ENCODE results near the gene ALOX12.
"Not testable (repeated sequence)": the region's sequence is repeated elsewhere in the genome, so short reads cannot be mapped to it uniquely, and the experiment has no call there.

ALOX12 gene

DNA sequence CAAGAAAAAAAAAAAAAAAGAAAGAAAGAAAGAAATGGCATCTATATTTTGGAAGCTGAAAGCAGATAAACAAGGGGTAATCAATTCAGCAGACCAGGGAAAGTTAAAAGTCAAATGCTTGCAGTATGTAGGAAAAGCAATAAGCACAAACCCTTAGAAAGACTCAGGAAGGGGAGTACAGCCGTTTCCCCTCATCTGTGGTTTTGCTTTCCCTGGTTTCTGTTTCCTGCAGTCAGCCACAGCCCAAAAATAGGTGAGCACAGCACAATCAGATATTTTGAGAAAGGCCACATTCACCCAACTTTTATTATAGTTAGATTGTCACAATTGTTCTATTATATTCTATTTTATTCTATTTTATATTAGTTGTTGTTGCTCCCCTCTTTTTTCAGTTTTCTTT lies 14.4 kb upstream of the ALOX12 start:
- Histone ChIP-seq H3K27ac (ENCODE audit: low read length) (no peak overlapping the region), H3K36me3 (replicated peaks; ENCODE audit: low read depth, low read length) (no peaks in the 10 kb centered on the region), H3K9ac (ENCODE audit: low read length) (no peak overlapping the region), H4K20me1 (ENCODE audit: insufficient read depth, low read length) (no peaks in the 10 kb centered on the region), H2AFZ (ENCODE audit: low read depth, low read length) (no peak overlapping the region), H3K79me2 (ENCODE audit: low read length) (no peaks in the 10 kb centered on the region), H3K9me3 (ENCODE audit: insufficient read depth, low read length) (no peaks in the 10 kb centered on the region), H3K4me1 (ENCODE audit: low read length) (no peaks in the 10 kb centered on the region), H3K4me2 (ENCODE audit: low read length) (no peak overlapping the region), H3K4me3 (ENCODE audit: low read length) (no peak overlapping the region), H3K27me3 (ENCODE audit: low read depth, low read length) (no peaks in the 10 kb centered on the region)
- TF ChIP-seq, protein P1, sequence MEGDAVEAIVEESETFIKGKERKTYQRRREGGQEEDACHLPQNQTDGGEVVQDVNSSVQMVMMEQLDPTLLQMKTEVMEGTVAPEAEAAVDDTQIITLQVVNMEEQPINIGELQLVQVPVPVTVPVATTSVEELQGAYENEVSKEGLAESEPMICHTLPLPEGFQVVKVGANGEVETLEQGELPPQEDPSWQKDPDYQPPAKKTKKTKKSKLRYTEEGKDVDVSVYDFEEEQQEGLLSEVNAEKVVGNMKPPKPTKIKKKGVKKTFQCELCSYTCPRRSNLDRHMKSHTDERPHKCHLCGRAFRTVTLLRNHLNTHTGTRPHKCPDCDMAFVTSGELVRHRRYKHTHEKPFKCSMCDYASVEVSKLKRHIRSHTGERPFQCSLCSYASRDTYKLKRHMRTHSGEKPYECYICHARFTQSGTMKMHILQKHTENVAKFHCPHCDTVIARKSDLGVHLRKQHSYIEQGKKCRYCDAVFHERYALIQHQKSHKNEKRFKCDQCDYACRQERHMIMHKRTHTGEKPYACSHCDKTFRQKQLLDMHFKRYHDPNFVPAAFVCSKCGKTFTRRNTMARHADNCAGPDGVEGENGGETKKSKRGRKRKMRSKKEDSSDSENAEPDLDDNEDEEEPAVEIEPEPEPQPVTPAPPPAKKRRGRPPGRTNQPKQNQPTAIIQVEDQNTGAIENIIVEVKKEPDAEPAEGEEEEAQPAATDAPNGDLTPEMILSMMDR (IDR thresholded peaks at IDR 0.05; ENCODE audit: low read depth, low read length): no peak
- TF ChIP-seq EZH2phosphoT487 (IDR thresholded peaks at IDR 0.05; ENCODE audit: low read depth): no peak

DNA sequence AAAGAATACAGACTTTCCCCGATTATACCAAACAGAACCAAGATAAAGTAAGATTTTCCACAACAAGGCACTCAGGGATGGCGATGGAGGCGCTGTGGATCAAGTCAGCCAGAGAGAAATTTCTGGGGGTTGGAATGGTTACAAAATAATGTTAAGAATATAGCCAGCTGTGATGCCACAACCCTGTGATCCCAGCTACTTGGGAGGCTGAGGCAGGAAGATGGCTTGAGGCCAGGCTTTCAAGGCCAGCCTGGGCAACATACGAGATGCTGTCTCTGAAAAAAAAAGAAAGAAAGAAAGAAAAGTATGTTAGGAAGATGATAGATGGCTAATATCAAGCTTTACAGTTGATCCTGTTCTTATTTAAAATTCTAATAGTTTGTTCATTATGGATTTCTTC lies 10.6 kb upstream of the ALOX12 start:
- Histone ChIP-seq H3K79me2 (ENCODE audit: low read length) (no peaks in the 10 kb centered on the region), H3K36me3 (replicated peaks; ENCODE audit: low read depth, low read length) (no peaks in the 10 kb centered on the region), H3K27ac (ENCODE audit: low read length) (no peak overlapping the region), H4K20me1 (ENCODE audit: insufficient read depth, low read length) (no peaks in the 10 kb centered on the region), H3K4me1 (ENCODE audit: low read length) (no peaks in the 10 kb centered on the region), H3K4me2 (ENCODE audit: low read length) (no peak overlapping the region), H3K9me3 (ENCODE audit: insufficient read depth, low read length) (no peaks in the 10 kb centered on the region), H3K9ac (ENCODE audit: low read length) (no peak overlapping the region), H2AFZ (ENCODE audit: low read depth, low read length) (no peak overlapping the region), H3K4me3 (ENCODE audit: low read length) (no peak overlapping the region), H3K27me3 (ENCODE audit: low read depth, low read length) (no peaks in the 10 kb centered on the region)
- TF ChIP-seq EZH2phosphoT487 (IDR thresholded peaks at IDR 0.05; ENCODE audit: low read depth): no peak
- TF ChIP-seq, protein P1 (IDR thresholded peaks at IDR 0.05; ENCODE audit: low read depth, low read length): no peak

DNA sequence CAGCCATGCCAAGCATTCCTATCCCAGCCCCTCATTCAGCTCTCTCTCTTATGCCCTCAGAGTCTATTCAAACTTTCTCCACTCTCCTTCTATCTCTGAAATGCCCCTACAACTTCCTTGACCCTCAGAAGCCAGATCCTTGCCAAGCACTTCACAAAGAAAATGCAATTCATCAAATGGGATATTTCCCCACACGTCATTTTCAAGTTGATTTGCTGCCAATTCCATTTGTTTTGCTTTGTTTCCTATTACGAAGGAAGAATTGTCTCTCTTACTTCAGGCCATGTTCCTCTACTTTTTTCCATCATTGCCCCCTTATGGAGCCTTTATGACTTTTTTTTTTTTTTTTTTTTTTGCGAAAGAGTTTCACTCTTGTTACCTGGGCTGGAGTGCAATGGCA lies 9.2 kb upstream of the ALOX12 start:
- Histone ChIP-seq H3K4me2 (ENCODE audit: low read length) (no peak overlapping the region), H3K27ac (ENCODE audit: low read length) (no peak overlapping the region), H3K4me1 (ENCODE audit: low read length) (no peaks in the 10 kb centered on the region), H3K9ac (ENCODE audit: low read length) (no peak overlapping the region), H2AFZ (ENCODE audit: low read depth, low read length) (no peak overlapping the region), H3K27me3 (ENCODE audit: low read depth, low read length) (no peaks in the 10 kb centered on the region), H3K9me3 (ENCODE audit: insufficient read depth, low read length) (no peaks in the 10 kb centered on the region), H3K4me3 (ENCODE audit: low read length) (no peak overlapping the region), H4K20me1 (ENCODE audit: insufficient read depth, low read length) (no peaks in the 10 kb centered on the region), H3K79me2 (ENCODE audit: low read length) (no peaks in the 10 kb centered on the region), H3K36me3 (replicated peaks; ENCODE audit: low read depth, low read length) (no peaks in the 10 kb centered on the region)
- TF ChIP-seq, protein P1 (IDR thresholded peaks at IDR 0.05; ENCODE audit: low read depth, low read length): no peak
- TF ChIP-seq EZH2phosphoT487 (IDR thresholded peaks at IDR 0.05; ENCODE audit: low read depth): no peak

DNA sequence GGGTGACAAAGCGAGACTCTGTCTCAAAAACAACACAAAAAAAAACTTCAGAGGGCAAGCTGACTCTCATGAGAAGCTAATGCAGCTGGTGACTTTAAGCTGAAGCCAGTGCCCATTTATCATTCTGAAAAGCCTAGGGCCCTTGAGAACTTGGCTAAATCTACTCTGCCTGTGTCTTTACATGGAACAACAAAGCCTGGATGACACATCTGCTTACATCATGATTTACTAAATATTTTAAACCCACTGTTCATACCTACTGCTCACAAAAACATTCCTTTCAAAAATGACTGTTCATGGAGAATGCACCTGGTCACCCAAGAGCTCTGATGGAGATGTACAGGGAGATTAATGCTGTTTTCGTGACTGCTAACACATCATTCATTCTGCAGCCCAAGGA lies 6.1 kb upstream of the ALOX12 start:
- H3K4me1 ChIP-seq (ENCODE audit: low read length): no peaks in the 10 kb centered on the region
- H3K4me3 ChIP-seq (ENCODE audit: low read length): no peak overlapping the region
- no peaks in the 10 kb centered on the region for H3K27me3 ChIP-seq (ENCODE audit: low read depth, low read length)
- H3K9ac ChIP-seq (ENCODE audit: low read length): no peak overlapping the region
- TF ChIP-seq EZH2phosphoT487 (IDR thresholded peaks at IDR 0.05; ENCODE audit: low read depth): no peak
- TF ChIP-seq, protein P1 (IDR thresholded peaks at IDR 0.05; ENCODE audit: low read depth, low read length): no peak
- H3K27ac ChIP-seq (ENCODE audit: low read length): no peak overlapping the region
- H3K4me2 ChIP-seq (ENCODE audit: low read length): no peak overlapping the region
- no peak overlapping the region for H2AFZ ChIP-seq (ENCODE audit: low read depth, low read length)
- no peaks in the 10 kb centered on the region for H3K9me3 ChIP-seq (ENCODE audit: insufficient read depth, low read length)
- no peaks in the 10 kb centered on the region for H4K20me1 ChIP-seq (ENCODE audit: insufficient read depth, low read length)
- H3K36me3 ChIP-seq (replicated peaks; ENCODE audit: low read depth, low read length): no peaks in the 10 kb centered on the region
- no peaks in the 10 kb centered on the region for H3K79me2 ChIP-seq (ENCODE audit: low read length)

DNA sequence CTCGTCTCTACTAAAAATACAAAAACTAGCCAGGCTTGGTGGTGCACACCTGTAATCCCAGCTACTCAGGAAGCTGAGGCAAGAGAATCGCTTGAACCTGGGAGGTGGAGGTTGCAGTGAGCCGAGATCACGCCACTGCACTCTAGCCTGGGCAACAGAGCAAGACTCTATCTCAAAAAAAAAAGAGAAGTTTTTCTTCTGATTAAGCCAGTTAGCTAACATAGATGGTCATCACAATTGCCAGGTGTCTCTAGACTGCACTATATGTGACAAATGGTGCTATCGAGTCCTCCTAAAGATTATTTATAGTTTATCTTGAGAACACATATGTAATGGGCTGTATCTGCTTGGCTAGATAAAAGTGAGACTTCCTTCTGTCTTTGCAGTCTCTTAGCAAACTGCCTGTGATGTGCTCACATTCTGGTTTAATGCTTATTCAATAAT lies 2.2 kb upstream of the ALOX12 start:
- H3K27me3 ChIP-seq (ENCODE audit: low read depth, low read length); H3K4me3 ChIP-seq (ENCODE audit: low read length); H3K9ac ChIP-seq (ENCODE audit: low read length); H3K9me3 ChIP-seq (ENCODE audit: insufficient read depth, low read length); H3K36me3 ChIP-seq (replicated peaks; ENCODE audit: low read depth, low read length); H3K27ac ChIP-seq (ENCODE audit: low read length); H2AFZ ChIP-seq (ENCODE audit: low read depth, low read length); H3K4me1 ChIP-seq (ENCODE audit: low read length); H3K79me2 ChIP-seq (ENCODE audit: low read length); H3K4me2 ChIP-seq (ENCODE audit: low read length); H4K20me1 ChIP-seq (ENCODE audit: insufficient read depth, low read length): not testable (repeated sequence)
